ENCODE measurements around the gene FDX2. TPM values are rescaled to one million over a fixed set of nuclear protein-coding genes. Genes with fewer than 3 reads are reported as not detected.

Gene FDX2
- total RNA-seq, 2 donors from 2014 or later, result 12.5 to 20.4 TPM

DNA sequence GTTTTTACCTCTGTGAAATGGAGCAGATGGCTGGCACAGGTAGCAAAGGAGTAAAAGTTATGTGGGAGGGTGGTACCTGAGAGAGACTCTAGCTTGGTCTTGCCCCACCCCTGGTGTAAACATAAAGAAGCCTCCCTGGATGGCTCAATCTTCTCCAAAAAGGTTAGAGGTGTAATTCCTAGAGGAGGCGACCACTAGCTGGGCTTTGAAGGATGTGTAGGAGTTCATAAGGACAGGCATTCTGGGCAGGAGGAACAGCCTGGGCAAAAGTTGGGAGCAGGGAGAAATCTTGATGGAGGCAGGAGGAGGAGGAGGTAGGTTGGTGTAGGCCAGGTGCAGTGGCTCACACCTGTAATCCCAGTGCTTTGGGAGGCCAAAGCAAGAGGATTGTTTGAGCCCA, 36.9 kb downstream of the FDX2 start:
- no peak overlapping the region for H3K4me3 ChIP-seq
- TF ChIP-seq, protein P1, sequence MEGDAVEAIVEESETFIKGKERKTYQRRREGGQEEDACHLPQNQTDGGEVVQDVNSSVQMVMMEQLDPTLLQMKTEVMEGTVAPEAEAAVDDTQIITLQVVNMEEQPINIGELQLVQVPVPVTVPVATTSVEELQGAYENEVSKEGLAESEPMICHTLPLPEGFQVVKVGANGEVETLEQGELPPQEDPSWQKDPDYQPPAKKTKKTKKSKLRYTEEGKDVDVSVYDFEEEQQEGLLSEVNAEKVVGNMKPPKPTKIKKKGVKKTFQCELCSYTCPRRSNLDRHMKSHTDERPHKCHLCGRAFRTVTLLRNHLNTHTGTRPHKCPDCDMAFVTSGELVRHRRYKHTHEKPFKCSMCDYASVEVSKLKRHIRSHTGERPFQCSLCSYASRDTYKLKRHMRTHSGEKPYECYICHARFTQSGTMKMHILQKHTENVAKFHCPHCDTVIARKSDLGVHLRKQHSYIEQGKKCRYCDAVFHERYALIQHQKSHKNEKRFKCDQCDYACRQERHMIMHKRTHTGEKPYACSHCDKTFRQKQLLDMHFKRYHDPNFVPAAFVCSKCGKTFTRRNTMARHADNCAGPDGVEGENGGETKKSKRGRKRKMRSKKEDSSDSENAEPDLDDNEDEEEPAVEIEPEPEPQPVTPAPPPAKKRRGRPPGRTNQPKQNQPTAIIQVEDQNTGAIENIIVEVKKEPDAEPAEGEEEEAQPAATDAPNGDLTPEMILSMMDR (IDR thresholded peaks at IDR 0.05), result no peak
- no peaks in the 10 kb centered on the region for H3K9me3 ChIP-seq
- no peak overlapping the region for H3K27ac ChIP-seq
- peaks cover 6% of the 10 kb centered on the region for H3K36me3 ChIP-seq
- no peaks in the 10 kb centered on the region for H3K27me3 ChIP-seq
- no peaks in the 10 kb centered on the region for H3K4me1 ChIP-seq
- DNase-seq (ENCODE audit: low spot score), result no peak

DNA sequence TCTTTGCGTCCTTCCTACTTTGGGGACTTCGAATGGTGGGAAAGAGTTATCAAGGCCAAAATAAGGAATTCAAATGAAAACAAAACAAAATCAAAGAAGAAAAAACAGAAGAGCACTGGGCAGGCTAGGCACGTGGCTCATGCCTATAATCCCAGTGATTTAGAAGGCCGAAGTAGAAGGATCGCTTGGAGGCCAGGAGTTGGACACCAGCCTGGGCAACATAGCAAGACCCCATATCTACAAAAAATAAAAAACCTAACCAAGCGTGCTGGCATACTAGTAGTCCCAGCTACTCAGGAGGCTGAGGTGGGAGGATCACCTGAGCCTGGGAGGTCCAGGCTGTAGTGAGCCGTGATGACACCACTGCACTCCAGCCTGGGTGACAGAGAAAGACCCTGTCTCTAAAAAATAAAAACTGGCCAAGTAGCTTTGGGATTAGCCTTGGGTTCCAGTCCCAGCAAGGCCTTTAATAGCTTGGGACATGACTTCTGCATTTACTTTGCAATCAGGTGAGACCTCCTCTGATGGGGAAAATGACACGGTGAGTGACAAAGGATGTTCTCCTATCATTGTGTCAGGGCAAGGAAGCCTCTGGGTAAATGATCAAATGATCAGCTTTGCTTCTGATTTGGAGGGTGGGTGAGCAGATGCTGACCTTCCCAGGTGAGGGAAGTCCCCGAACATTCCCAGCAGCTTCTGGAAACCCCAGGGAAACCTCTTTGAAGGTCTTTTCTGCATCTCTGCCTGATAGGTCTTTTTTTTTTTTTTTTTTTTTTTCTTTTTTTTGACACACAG, 37.8 kb downstream of the FDX2 start:
- DNase-seq (ENCODE audit: low spot score), result no peak
- TF ChIP-seq, protein P1 (IDR thresholded peaks at IDR 0.05), result no peak
- H3K36me3 ChIP-seq, result no peaks in the 10 kb centered on the region
- H3K4me3 ChIP-seq, result no peak overlapping the region
- H3K4me1 ChIP-seq, result no peaks in the 10 kb centered on the region
- H3K27me3 ChIP-seq, result no peaks in the 10 kb centered on the region
- H3K9me3 ChIP-seq, result no peaks in the 10 kb centered on the region
- H3K27ac ChIP-seq, result no peak overlapping the region

DNA sequence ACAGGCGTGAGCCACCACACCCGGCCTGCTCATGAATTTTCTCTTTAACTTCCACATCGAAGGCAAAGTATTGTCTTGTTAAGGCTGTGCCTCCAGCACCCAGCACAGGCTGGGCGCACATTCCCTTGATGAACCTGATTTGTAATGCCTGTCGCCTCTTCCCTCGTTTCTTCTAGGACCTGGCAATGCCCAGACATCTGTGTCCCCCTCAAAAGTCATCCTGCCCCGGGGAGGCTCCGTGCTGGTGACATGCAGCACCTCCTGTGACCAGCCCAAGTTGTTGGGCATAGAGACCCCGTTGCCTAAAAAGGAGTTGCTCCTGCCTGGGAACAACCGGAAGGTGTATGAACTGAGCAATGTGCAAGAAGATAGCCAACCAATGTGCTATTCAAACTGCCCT, 41.2 kb downstream of the FDX2 start:
- Histone ChIP-seq H3K4me3 (no peak overlapping the region), H3K27ac (no peak overlapping the region), H3K36me3 (no peaks in the 10 kb centered on the region), H3K4me1 (peaks cover 0 to 20% of the 10 kb centered on the region in 2 donors), H3K9me3 (no peaks in the 10 kb centered on the region), H3K27me3 (peaks cover 0 to 5% of the 10 kb centered on the region in 2 donors)
- TF ChIP-seq, protein P1 (IDR thresholded peaks at IDR 0.05), result no peak
- no peak for DNase-seq (ENCODE audit: low spot score)

DNA sequence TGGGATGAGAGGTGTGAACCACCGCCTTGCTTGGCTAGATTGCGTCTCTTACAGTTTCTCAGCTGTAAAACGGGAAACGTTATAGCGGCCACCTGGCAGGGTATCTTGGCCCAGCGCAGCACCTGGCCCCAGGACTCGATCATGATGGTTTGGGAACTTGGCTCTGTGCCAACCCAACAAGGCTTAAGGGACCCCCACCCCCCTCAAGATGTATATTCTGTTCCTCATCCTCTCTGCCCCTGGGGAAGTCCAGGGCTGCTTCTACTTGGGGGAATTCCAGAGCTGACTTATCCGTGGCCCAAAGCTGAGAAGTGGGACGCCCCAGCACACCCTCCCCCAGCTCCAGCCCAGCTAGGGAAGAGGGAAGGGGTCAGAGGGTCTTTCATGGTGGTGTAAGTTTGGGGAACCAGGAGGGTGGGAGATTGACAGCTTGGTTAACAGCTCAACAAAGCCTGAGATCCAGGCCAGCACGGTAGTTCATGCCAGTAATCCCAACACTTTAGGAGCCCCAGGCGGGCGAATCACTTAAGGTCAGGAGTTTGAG, 44.2 kb downstream of the FDX2 start:
- Histone ChIP-seq H3K4me3 (peak overlapping the region; percentile 27 to 54), H3K36me3 (no peaks in the 10 kb centered on the region), H3K27me3 (peaks cover 0 to 5% of the 10 kb centered on the region in 2 donors), H3K9me3 (no peaks in the 10 kb centered on the region), H3K4me1 (peaks cover 0 to 34% of the 10 kb centered on the region in 2 donors), H3K27ac (peak overlapping the region; percentile 73 to 85)
- TF ChIP-seq, protein P1 (IDR thresholded peaks at IDR 0.05), result no peak
- DNase-seq (ENCODE audit: low spot score), result no peak

DNA sequence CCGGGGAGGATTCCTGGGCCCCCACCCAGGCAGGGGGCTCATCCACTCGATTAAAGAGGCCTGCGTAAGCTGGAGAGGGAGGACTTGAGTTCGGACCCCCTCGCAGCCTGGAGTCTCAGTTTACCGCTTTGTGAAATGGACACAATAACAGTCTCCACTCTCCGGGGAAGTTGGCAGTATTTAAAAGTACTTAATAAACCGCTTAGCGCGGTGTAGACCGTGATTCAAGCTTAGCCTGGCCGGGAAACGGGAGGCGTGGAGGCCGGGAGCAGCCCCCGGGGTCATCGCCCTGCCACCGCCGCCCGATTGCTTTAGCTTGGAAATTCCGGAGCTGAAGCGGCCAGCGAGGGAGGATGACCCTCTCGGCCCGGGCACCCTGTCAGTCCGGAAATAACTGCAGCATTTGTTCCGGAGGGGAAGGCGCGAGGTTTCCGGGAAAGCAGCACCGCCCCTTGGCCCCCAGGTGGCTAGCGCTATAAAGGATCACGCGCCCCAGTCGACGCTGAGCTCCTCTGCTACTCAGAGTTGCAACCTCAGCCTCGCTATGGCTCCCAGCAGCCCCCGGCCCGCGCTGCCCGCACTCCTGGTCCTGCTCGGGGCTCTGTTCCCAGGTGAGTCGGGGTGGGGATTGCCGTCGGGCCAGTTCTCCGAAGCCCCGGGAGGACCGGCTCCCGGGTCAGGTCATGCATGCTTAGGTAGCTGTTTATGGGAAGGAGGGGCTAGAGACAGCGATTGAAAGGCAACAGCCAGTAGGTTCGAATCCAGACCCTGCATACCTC, 45.0 kb downstream of the FDX2 start, which contains the start of gene ICAM1:
Gene ICAM1, plus strand, starts transcription at position 505 of the 779 bp plus-strand sequence. Its CDS starts 40 bp downstream, at position 545.
- TF ChIP-seq, protein P1 (IDR thresholded peaks at IDR 0.05), result no peak
- peak; percentile 88 for DNase-seq (ENCODE audit: low spot score)
- Histone ChIP-seq H3K27ac (peak within 1 kb of the TSS; percentile 73 to 85), H3K36me3 (no peaks in the 10 kb centered on the region), H3K9me3 (no peaks in the 10 kb centered on the region), H3K4me1 (peaks cover 0 to 34% of the 10 kb centered on the region in 2 donors), H3K27me3 (peaks cover 0 to 5% of the 10 kb centered on the region in 2 donors), H3K4me3 (peak within 1 kb of the TSS; percentile 27 to 54)
